Measurements from ENCODE around the gene OR5K3. TPM values are rescaled to one million over a fixed set of nuclear protein-coding genes. Genes with fewer than 3 reads are reported as not detected.

The OR5K3 gene
- not detected for total RNA-seq (ENCODE audit: unreplicated experiment)
- long read RNA-seq: 0 reads

GRCh38 chr3:98390366-98390765, at the start of gene OR5K3:
TSS of gene OR5K3 (plus strand) at chr3:98390666. CDS start at chr3:98390666, 0 bp downstream.
- Mint-ChIP-seq H3K4me3 (ENCODE audit: unreplicated experiment) (no peak within 1 kb of the TSS), H3K36me3 (ENCODE audit: low read depth, unreplicated experiment) (no peaks in the 10 kb centered on the region), H3K4me1 (ENCODE audit: unreplicated experiment) (no peaks in the 10 kb centered on the region), H3K27ac (ENCODE audit: unreplicated experiment) (no peak within 1 kb of the TSS), H3K9me3 (ENCODE audit: unreplicated experiment) (no peaks in the 10 kb centered on the region), H3K27me3 (ENCODE audit: unreplicated experiment) (no peaks in the 10 kb centered on the region)
- TF ChIP-seq CTCF (IDR thresholded peaks at IDR 0.05; ENCODE audit: unreplicated experiment): no peak
- DNase-seq (ENCODE audit: low spot score): no peak

GRCh38 chr3:98341758-98342157, 48.7 kb upstream of the OR5K3 start:
- DNase-seq (ENCODE audit: low spot score): no peak
- Mint-ChIP-seq H3K4me1 (ENCODE audit: unreplicated experiment) (no peaks in the 10 kb centered on the region), H3K27ac (ENCODE audit: unreplicated experiment) (no peak overlapping the region), H3K36me3 (ENCODE audit: low read depth, unreplicated experiment) (no peaks in the 10 kb centered on the region), H3K27me3 (ENCODE audit: unreplicated experiment) (peaks cover 1% of the 10 kb centered on the region), H3K9me3 (ENCODE audit: unreplicated experiment) (no peaks in the 10 kb centered on the region), H3K4me3 (ENCODE audit: unreplicated experiment) (no peak overlapping the region)
- no peak for TF ChIP-seq CTCF (IDR thresholded peaks at IDR 0.05; ENCODE audit: unreplicated experiment)

- H3K4me1 Mint-ChIP-seq (ENCODE audit: unreplicated experiment): no peaks in the 10 kb centered on the region
- DNase-seq (ENCODE audit: low spot score): peak; percentile 66
- no peak overlapping the region for H3K27ac Mint-ChIP-seq (ENCODE audit: unreplicated experiment)
Observed at GRCh38 chr3:98343647-98344507, 46.6 kb upstream of the OR5K3 start.

GRCh38 chr3:98350082-98350481, 40.4 kb upstream of the OR5K3 start:
- Mint-ChIP-seq H3K27me3 (ENCODE audit: unreplicated experiment) (no peaks in the 10 kb centered on the region), H3K9me3 (ENCODE audit: unreplicated experiment) (no peaks in the 10 kb centered on the region), H3K36me3 (ENCODE audit: low read depth, unreplicated experiment) (no peaks in the 10 kb centered on the region), H3K27ac (ENCODE audit: unreplicated experiment) (no peak overlapping the region), H3K4me1 (ENCODE audit: unreplicated experiment) (no peaks in the 10 kb centered on the region), H3K4me3 (ENCODE audit: unreplicated experiment) (no peak overlapping the region)
- DNase-seq (ENCODE audit: low spot score): no peak
- TF ChIP-seq CTCF (IDR thresholded peaks at IDR 0.05; ENCODE audit: unreplicated experiment): no peak

More at GRCh38 chr3:98343647-98344507, 46.6 kb upstream of the OR5K3 start:
- H3K36me3 Mint-ChIP-seq (ENCODE audit: low read depth, unreplicated experiment): no peaks in the 10 kb centered on the region
- no peaks in the 10 kb centered on the region for H3K9me3 Mint-ChIP-seq (ENCODE audit: unreplicated experiment)
- peak; percentile 77 for TF ChIP-seq CTCF (IDR thresholded peaks at IDR 0.05; ENCODE audit: unreplicated experiment)
- no peak overlapping the region for H3K4me3 Mint-ChIP-seq (ENCODE audit: unreplicated experiment)
- H3K27me3 Mint-ChIP-seq (ENCODE audit: unreplicated experiment): peaks cover 1% of the 10 kb centered on the region

GRCh38 chr3:98353554-98353953, 36.9 kb upstream of the OR5K3 start, which contains the start of gene OR5K4:
TSS of gene OR5K4 (plus strand) at chr3:98353854. CDS start at chr3:98353854, 0 bp downstream.
- Mint-ChIP-seq H3K4me3 (ENCODE audit: unreplicated experiment) (no peak within 1 kb of the TSS), H3K36me3 (ENCODE audit: low read depth, unreplicated experiment) (no peaks in the 10 kb centered on the region), H3K27me3 (ENCODE audit: unreplicated experiment) (no peaks in the 10 kb centered on the region), H3K4me1 (ENCODE audit: unreplicated experiment) (no peaks in the 10 kb centered on the region), H3K9me3 (ENCODE audit: unreplicated experiment) (no peaks in the 10 kb centered on the region), H3K27ac (ENCODE audit: unreplicated experiment) (no peak within 1 kb of the TSS)
- TF ChIP-seq CTCF (IDR thresholded peaks at IDR 0.05; ENCODE audit: unreplicated experiment): no peak
- no peak for DNase-seq (ENCODE audit: low spot score)

All from endothelial cell (in vitro differentiated cells).